ENCODE data around the gene OTULIN.

OTULIN gene

GRCh38 chr5:14744296-14745187 lies 80.0 kb downstream of the OTULIN start:
- no peak for DNase-seq

- DNase-seq: no peak
Observed at GRCh38 chr5:14745188-14745563, 80.7 kb downstream of the OTULIN start.

GRCh38 chr5:14745753-14746152 lies 81.2 kb downstream of the OTULIN start:
- DNase-seq: no peak

GRCh38 chr5:14748180-14748900 lies 83.8 kb downstream of the OTULIN start:
- DNase-seq: no peak
